ENCODE results near the gene TACC3. TPM values are rescaled to one million over a fixed set of nuclear protein-coding genes. Genes with fewer than 3 reads are reported as not detected.

TACC3 gene
- total RNA-seq, 6 experiments from 2014 or later: 44.2 to 95.3 (median 93.3) TPM

GRCh38 chr4:1787411-1788077 lies 66.2 kb downstream of the TACC3 start:
- Mint-ChIP-seq H3K36me3 (ENCODE audit: low read depth) (no peaks in the 10 kb centered on the region), H3K27me3 (ENCODE audit: insufficient read depth) (peaks cover 11% of the 10 kb centered on the region), H3K27ac (no peak overlapping the region), H3K4me1 (ENCODE audit: low read depth) (no peaks in the 10 kb centered on the region), H3K4me3 (no peak overlapping the region), H3K9me3 (no peaks in the 10 kb centered on the region)
- no peak for TF ChIP-seq CTCF (IDR thresholded peaks at IDR 0.05)
- no peak for DNase-seq

DNA sequence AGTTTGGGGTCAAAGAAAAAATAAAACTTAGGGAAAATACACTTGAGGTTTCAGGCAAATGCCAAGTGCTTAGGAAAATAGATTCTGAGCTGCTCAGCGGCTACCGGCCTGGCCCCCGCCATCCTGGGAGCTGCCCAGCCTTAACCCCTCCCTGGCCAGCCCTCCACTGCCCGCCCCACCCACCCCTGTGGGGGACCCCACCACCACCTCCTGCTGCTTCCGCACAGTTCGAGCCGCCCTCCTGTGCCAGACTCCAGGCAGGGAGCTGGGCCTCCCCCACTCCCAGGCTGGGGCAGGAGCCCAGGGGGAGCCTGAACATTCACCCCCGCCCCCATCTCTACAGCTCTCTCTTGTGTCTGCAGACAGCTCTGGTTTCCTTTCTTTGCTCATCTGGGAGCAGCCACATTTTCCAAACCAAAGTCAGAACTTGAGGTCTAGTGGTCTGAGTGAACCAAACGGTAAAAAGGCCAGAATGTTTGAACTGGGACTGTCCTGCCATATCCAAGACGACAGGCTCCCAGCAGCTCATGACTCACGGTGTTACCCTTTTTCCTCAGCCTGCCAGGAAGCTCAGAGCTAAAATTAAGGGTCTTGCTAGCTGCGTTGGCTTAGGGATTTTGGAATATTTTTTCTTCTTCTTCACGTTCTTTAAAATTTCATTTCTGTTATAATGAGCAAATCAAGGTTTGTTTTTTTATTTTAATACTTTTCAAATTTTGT lies 67.1 kb downstream of the TACC3 start:
- Mint-ChIP-seq H3K36me3 (ENCODE audit: low read depth) (no peaks in the 10 kb centered on the region), H3K9me3 (no peaks in the 10 kb centered on the region), H3K4me3 (no peak overlapping the region), H3K27me3 (ENCODE audit: insufficient read depth) (peaks cover 11% of the 10 kb centered on the region), H3K27ac (no peak overlapping the region), H3K4me1 (ENCODE audit: low read depth) (no peaks in the 10 kb centered on the region)
- DNase-seq: no peak
- no peak for TF ChIP-seq CTCF (IDR thresholded peaks at IDR 0.05)

DNA sequence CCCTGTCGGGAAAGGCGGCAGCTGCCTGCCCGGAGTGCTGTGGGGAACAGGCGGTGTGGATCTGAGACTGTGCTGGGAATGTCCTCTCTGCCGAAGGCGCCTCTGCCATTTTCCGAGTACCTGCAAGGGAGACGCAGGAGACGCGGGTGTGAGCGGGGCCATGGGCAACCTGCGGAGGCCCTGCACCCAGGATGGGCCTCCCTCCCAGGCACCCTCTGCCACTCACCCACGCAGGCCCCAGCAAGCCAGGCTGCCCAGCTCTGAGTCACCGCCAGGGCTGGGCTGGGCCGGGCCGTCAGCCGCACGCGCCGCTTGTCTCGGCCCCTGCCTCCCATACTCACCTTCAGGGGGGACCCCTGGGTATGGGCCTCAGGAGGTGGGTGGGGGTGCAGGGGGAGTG lies 68.2 kb downstream of the TACC3 start:
- Mint-ChIP-seq H3K4me1 (ENCODE audit: low read depth) (no peaks in the 10 kb centered on the region), H3K4me3 (no peak overlapping the region)
- TF ChIP-seq CTCF (IDR thresholded peaks at IDR 0.05): no peak

DNA sequence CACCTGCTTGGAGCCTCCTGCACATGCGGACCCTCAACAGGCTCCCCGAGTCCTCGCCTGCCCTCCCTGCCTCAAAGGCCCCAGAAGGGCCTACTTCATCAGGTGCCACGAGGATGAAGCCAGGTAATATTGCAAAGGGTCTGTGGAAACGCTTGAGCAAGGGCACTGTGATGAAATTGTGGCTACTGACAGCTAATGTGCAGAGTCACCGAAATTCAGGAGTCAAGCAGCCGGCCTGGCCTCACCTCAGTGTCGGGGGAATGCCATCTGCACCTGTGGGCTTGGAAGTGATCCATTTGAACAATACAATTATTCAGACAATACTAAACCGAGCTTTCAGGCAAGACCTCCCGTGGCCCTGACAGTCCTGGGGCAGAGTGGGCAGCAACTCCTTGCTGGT lies 68.7 kb downstream of the TACC3 start:
- no peak overlapping the region for H3K27ac Mint-ChIP-seq

More for the DNA sequence above, 68.2 kb downstream of the TACC3 start:
- H3K36me3 Mint-ChIP-seq (ENCODE audit: low read depth): no peaks in the 10 kb centered on the region
- H3K9me3 Mint-ChIP-seq: no peaks in the 10 kb centered on the region
- H3K27me3 Mint-ChIP-seq (ENCODE audit: insufficient read depth): peaks cover 11% of the 10 kb centered on the region
- DNase-seq: no peak
- no peak overlapping the region for H3K27ac Mint-ChIP-seq

GRCh38 chr4:1792158-1792831 lies 71.0 kb downstream of the TACC3 start:
- Mint-ChIP-seq H3K9me3 (no peaks in the 10 kb centered on the region), H3K36me3 (ENCODE audit: low read depth) (no peaks in the 10 kb centered on the region), H3K27me3 (ENCODE audit: insufficient read depth) (peaks cover 16% of the 10 kb centered on the region), H3K4me1 (ENCODE audit: low read depth) (no peaks in the 10 kb centered on the region), H3K4me3 (no peak overlapping the region), H3K27ac (no peak overlapping the region)
- TF ChIP-seq CTCF (IDR thresholded peaks at IDR 0.05): no peak
- no peak for DNase-seq

More for the DNA sequence above, 68.7 kb downstream of the TACC3 start:
- Mint-ChIP-seq H3K9me3 (no peaks in the 10 kb centered on the region), H3K4me3 (no peak overlapping the region), H3K27me3 (ENCODE audit: insufficient read depth) (peaks cover 11% of the 10 kb centered on the region), H3K4me1 (ENCODE audit: low read depth) (no peaks in the 10 kb centered on the region), H3K36me3 (ENCODE audit: low read depth) (no peaks in the 10 kb centered on the region)
- no peak for TF ChIP-seq CTCF (IDR thresholded peaks at IDR 0.05)
- no peak for DNase-seq
